Fibroblast of mammary gland (primary cell): ENCODE results near the gene CFAP20DC.

Source experiments
- DNase-seq: peaks from one replicate; pipeline ENCODE4 v3.0.0-alpha.2; 2010; ENCODE audit warnings: low read depth
- H3K4me3 ChIP-seq: 2 replicates; pipeline ENCODE4 v1.5.1; 2011; ENCODE audit warnings: low read depth, mild to moderate bottlenecking, low read length, moderate library complexity; ENCODE audit not compliant: control insufficient read depth
- CTCF ChIP-seq: conservative IDR thresholded peaks from 2 replicates; pipeline ENCODE4 v1.5.1; 2011; ENCODE audit warnings: low read depth, low read length, inconsistent platforms; ENCODE audit not compliant: control insufficient read depth, insufficient read depth

The CFAP20DC gene

GRCh38 chr3:58693940-58694850 is 355.6 kb downstream of the CFAP20DC start:
- DNase-seq, result no peak
- TF ChIP-seq CTCF, result no peak
- no peak overlapping the region for H3K4me3 ChIP-seq

GRCh38 chr3:58692484-58692883 is 357.3 kb downstream of the CFAP20DC start:
- TF ChIP-seq CTCF, result no peak
- no peak overlapping the region for H3K4me3 ChIP-seq
- no peak for DNase-seq
